CD8-positive, alpha-beta memory T cell (primary cell): ENCODE data around the gene ARHGEF35. TPM values are rescaled to one million over a fixed set of nuclear protein-coding genes. Genes with fewer than 3 reads are reported as not detected.
A peak's percentile ranks its signal among the peaks of the same experiment; 100 is the strongest.
"Not testable (repeated sequence)": the region's sequence is repeated elsewhere in the genome, so short reads cannot be mapped to it uniquely, and the experiment has no call there.

Experiments
- CTCF ChIA-PET: fragments of 350-600 bp; sonication (Branson Sonifier 250); formaldehyde crosslinking; loops from one replicate; lab custom pipeline; 2021; ENCODE audit warnings: antibody characterized with exemption; lab: Charles Lee
- POLR2A ChIA-PET: fragments of 350-600 bp; sonication (Branson Sonifier 250); formaldehyde crosslinking; loops from one replicate; lab custom pipeline; 2021; ENCODE audit warnings: antibody characterized with exemption; lab: Charles Lee
- DNase-seq, 5 donors: peaks; one replicate each; pipeline versions ENCODE4 v3.0.0 to v3.0.0-alpha.2; 2020 to 2022; ENCODE audit warnings: mixed read lengths in 1 of 5
- H3K27ac ChIP-seq: one replicate; pipeline ENCODE4 v1.7.0; 2013; ENCODE audit warnings: low read depth, mild to moderate bottlenecking, low read length, moderate library complexity
- H3K27me3 ChIP-seq: 2 replicates; pipeline ENCODE4 v1.7.0; 2013; ENCODE audit warnings: low read length, mild to moderate bottlenecking; ENCODE audit not compliant: insufficient read depth, poor library complexity, severe bottlenecking
- H3K36me3 ChIP-seq: 2 replicates; pipeline ENCODE4 v1.7.0; 2013; ENCODE audit warnings: mild to moderate bottlenecking, low read length, moderate library complexity; ENCODE audit not compliant: insufficient read depth
- H3K4me1 ChIP-seq: 2 replicates; pipeline ENCODE4 v1.7.0; 2013; ENCODE audit warnings: mild to moderate bottlenecking, low read length, moderate library complexity; ENCODE audit not compliant: insufficient read depth
- H3K4me3 ChIP-seq: 2 replicates; pipeline ENCODE4 v1.7.0; 2013; ENCODE audit warnings: mild to moderate bottlenecking, low read length
- H3K9me3 ChIP-seq: 2 replicates; pipeline ENCODE4 v1.7.0; 2013; ENCODE audit warnings: mild to moderate bottlenecking, low read length
- H3K27ac Mint-ChIP-seq, 8 donors: one replicate each; pipeline ENCODE4 v1.8.0; 2020 to 2021; ENCODE audit warnings: mixed read lengths in 8 of 8, mild to moderate bottlenecking in 6 of 8, inconsistent platforms in 3 of 8, moderate library complexity in 3 of 8
- H3K27me3 Mint-ChIP-seq, 2 donors: one replicate each; pipeline ENCODE4 v1.8.0; 2020 to 2021; ENCODE audit warnings: mixed read lengths in 2 of 2, mild to moderate bottlenecking in 1 of 2, moderate library complexity in 1 of 2
- H3K36me3 Mint-ChIP-seq, 3 donors: one replicate each; pipeline ENCODE4 v1.8.0; 2020 to 2021; ENCODE audit warnings: mixed read lengths in 3 of 3, inconsistent platforms in 1 of 3, mild to moderate bottlenecking in 1 of 3
- H3K4me1 Mint-ChIP-seq, 3 donors: one replicate each; pipeline ENCODE4 v1.8.0; 2020 to 2021; ENCODE audit warnings: mixed read lengths in 3 of 3, inconsistent platforms in 1 of 3, mild to moderate bottlenecking in 1 of 3
- H3K4me3 Mint-ChIP-seq, 7 donors: one replicate each; pipeline ENCODE4 v1.8.0; 2020 to 2021; ENCODE audit warnings: mixed read lengths in 7 of 7, mild to moderate bottlenecking in 6 of 7, moderate library complexity in 4 of 7, inconsistent platforms in 2 of 7
- H3K9me3 Mint-ChIP-seq, 5 donors: one replicate each; pipeline ENCODE4 v1.8.0; 2020 to 2022; ENCODE audit warnings: mixed read lengths in 5 of 5, mild to moderate bottlenecking in 3 of 5, moderate library complexity in 2 of 5, inconsistent platforms in 1 of 5
- polyA plus RNA-seq: library from polyadenylated mRNA; unstranded; fragments of 300-500 nt; fragmentation: Illumina TruSeq; gene quantifications from one replicate; pipeline ENCODE4 v1.2.3, GENCODE V29; 2021
- total RNA-seq, 2 experiments: library from RNA; stranded (reverse); gene quantifications; one replicate each; pipeline ENCODE4 v1.2.3, GENCODE V29; 2021

Gene ARHGEF35
- total and polyA plus RNA-seq, 3 experiments from 2014 or later, result 1.6 to 5.3 (median 4.0) TPM

DNA sequence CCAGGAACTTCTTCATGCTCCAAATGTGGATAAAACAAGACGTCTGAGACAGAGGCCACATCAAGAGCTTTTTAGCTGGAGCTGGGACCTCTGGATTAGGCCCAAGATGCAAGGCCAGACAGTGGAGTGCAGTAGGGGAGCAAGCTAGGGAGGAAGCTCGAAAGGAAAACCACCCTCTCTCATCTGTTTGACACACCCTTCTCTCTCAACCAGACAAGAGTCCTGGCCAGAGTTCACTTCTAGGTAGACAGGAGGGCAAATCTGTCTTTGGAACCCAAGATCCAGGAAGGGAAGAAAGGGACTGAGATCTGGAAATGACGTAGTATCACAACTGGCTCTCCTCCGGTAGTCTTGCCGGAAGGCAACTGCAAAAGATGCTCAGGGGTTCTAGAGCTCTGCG, 1.2 kb downstream of the ARHGEF35 start:
- CTCF ChIA-PET, H3K4me1 Mint-ChIP-seq, H3K27me3 Mint-ChIP-seq, H3K36me3 Mint-ChIP-seq, H3K9me3 Mint-ChIP-seq, H3K27me3 ChIP-seq, POLR2A ChIA-PET, H3K4me3 ChIP-seq, DNase-seq, H3K4me1 ChIP-seq, H3K27ac Mint-ChIP-seq, H3K27ac ChIP-seq, H3K9me3 ChIP-seq, H3K36me3 ChIP-seq, H3K4me3 Mint-ChIP-seq: not testable (repeated sequence)

DNA sequence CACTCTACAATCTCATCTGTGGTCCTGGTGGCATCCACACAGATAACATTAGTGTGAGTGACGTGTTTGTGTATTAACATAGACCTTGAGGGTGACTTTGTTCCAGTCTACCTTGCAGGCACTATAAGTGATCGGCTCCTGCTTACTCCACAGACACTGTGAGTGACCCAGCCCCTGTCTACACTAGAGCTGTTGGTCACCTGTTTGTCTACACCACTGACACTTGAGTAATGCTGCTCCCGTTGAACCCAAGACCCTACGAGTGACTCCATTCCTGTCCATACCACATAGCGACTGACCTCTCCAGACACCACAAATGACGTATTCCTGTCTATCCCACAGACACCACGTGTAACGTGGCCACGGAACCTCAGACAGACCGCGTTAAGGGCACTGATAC, 1.9 kb downstream of the ARHGEF35 start:
- H3K36me3 ChIP-seq, H3K4me3 ChIP-seq, H3K36me3 Mint-ChIP-seq, H3K27me3 ChIP-seq, H3K4me3 Mint-ChIP-seq, POLR2A ChIA-PET, DNase-seq, H3K4me1 Mint-ChIP-seq, H3K27ac ChIP-seq, CTCF ChIA-PET, H3K4me1 ChIP-seq, H3K27ac Mint-ChIP-seq, H3K27me3 Mint-ChIP-seq, H3K9me3 Mint-ChIP-seq, H3K9me3 ChIP-seq: not testable (repeated sequence)

DNA sequence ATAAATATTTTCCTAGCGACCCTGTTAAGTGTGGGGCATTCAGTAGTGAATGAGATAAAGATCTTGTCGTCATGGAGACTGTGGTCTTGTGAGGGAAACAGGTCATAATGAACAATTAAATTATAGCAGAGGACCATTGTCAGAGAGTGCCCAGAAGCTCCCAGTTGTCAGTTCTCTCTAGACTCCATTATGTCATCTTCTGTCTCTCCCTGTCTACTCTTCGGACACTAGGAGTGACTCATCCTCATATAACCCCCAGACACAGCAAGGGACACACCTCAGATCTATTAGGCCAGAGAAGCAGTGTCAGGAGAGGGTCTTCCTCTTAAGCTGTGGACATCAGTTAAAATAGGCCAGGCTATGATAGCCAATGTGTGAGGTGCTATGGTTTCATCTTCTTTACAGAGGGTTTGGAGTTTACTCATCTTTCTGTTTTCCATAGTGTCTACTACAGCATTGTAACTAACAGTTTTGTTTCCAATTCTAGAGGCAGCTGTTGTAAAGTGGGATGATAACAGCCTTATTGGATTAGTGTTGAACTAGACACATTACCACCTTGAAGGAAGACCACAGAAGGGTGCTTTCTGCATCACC, 7.0 kb downstream of the ARHGEF35 start:
- H3K27ac Mint-ChIP-seq, DNase-seq, H3K27me3 Mint-ChIP-seq, H3K4me1 ChIP-seq, H3K27me3 ChIP-seq, H3K9me3 Mint-ChIP-seq, H3K9me3 ChIP-seq, H3K27ac ChIP-seq, H3K4me3 ChIP-seq, H3K4me3 Mint-ChIP-seq, POLR2A ChIA-PET, H3K36me3 Mint-ChIP-seq, CTCF ChIA-PET, H3K4me1 Mint-ChIP-seq, H3K36me3 ChIP-seq: not testable (repeated sequence)

DNA sequence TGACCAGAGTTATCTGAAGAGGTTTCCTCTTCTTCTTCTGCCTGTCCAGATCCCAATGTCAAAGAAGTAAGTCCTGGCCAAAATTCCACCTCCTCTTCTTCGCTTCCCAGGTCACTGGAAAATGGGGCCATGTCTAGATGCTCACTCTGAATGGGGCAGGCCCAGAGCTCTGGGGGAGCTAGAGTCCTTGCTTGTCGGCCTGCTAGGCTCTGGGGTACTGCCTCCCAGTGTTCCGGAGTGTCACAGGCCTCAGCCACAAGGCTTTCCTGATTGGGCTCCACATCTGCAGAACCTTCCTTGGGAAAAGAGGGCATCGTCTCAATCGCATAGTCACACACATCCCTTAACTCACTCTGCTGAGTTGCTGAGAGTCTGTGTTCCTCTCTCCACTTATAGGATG, 7.8 kb downstream of the ARHGEF35 start:
- H3K4me1 Mint-ChIP-seq, result not testable (repeated sequence)

DNA sequence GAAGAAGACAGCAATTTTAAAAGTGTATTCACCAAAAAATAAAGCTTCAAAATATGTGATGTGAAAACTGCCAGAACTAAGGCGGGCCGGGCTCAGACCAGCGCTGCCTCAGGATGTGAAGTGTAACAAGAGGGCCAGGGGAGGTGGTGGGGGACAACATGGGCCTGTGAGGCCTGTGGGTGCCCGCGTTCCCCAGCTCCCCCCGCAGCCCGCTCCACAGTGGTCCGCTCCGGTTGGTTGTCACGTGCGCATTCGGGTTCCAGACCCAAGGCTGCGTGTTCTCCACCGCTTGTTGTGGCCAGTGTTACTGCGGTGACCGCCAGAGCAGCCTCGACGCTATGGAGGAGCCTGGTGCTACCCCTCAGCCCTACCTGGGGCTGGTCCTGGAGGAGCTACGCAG, 12.5 kb downstream of the ARHGEF35 start, which contains the start of gene CTAGE4:
TSS of gene CTAGE4 (plus strand) at position 301 of the 400 bp plus-strand sequence. CDS start at position 339, 38 bp downstream.
- H3K27ac ChIP-seq, H3K27me3 ChIP-seq, CTCF ChIA-PET, H3K4me1 Mint-ChIP-seq, H3K9me3 Mint-ChIP-seq, POLR2A ChIA-PET, DNase-seq, H3K27ac Mint-ChIP-seq, H3K36me3 ChIP-seq, H3K4me3 Mint-ChIP-seq, H3K36me3 Mint-ChIP-seq, H3K4me3 ChIP-seq, H3K27me3 Mint-ChIP-seq, H3K9me3 ChIP-seq, H3K4me1 ChIP-seq: not testable (repeated sequence)

More for the DNA sequence above, 7.8 kb downstream of the ARHGEF35 start:
- H3K27ac Mint-ChIP-seq, DNase-seq, H3K27me3 ChIP-seq, H3K36me3 ChIP-seq, H3K4me3 ChIP-seq, H3K9me3 ChIP-seq, H3K4me3 Mint-ChIP-seq, H3K27me3 Mint-ChIP-seq, CTCF ChIA-PET, H3K4me1 ChIP-seq, POLR2A ChIA-PET, H3K9me3 Mint-ChIP-seq, H3K27ac ChIP-seq, H3K36me3 Mint-ChIP-seq: not testable (repeated sequence)

DNA sequence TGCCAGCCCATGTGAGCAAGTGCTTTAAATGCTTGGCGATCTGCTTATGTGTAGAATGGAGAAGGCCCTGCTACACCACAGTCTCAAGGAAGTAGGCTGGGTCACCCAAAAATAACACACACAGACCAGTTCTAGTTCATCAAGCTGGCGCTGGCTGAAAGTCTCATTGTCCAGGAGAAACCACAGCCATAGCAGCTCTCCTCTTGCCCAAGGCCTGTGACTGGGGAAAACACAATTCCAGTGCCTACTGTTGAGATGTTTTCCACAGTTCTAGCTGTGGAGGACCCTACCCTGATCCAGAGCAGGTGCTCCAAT, 16.5 kb downstream of the ARHGEF35 start:
- DNase-seq, H3K4me3 ChIP-seq, H3K4me1 ChIP-seq, CTCF ChIA-PET, H3K36me3 ChIP-seq, H3K27me3 ChIP-seq, H3K9me3 ChIP-seq, H3K4me3 Mint-ChIP-seq, H3K9me3 Mint-ChIP-seq, H3K27ac Mint-ChIP-seq, H3K36me3 Mint-ChIP-seq, H3K27ac ChIP-seq, POLR2A ChIA-PET, H3K4me1 Mint-ChIP-seq: not testable (repeated sequence)
- peaks cover 3 to 20% of the 10 kb centered on the region in 2 donors for H3K27me3 Mint-ChIP-seq

DNA sequence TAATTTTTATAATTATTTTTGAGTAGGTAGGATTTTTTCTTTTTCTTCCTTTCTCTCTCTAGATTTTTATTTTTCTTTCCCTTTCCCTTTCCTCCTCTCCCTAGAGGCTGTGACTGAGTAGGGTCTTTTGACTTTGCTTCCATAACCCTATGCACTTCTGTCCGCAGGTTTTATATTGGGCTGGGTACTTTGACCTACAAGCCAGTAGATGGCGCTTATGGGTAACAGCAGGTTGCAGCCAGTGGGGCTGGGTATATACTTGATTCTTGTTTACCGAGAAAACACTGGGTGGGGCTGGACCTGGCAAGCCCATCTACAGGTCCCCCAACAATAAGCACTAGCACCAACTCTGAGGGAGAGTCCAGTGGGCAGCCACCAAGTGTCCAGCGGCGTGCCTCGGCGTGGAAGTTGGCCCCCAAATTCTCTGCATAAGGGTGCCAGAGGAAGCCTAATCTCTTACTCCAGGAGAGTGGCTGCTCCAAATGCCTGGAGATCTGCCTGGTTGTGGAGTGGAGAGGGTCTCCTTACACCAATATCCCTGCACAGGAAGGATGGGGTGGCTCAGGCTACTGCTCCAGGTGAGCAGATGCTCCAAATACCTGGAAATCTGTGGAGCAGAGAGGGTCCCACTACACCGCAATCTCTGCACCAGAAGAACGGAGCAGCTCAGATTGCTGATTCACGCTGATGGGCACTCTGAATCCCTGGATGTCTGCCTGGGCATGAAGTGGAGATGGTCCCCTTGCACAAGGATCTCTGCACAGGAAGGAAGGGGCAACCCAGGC, 17.1 kb downstream of the ARHGEF35 start:
- CTCF ChIA-PET, result interaction anchor here (1.0 to 1.5 kb wide), 2 partner anchors 213 to 215 kb away, joined by 3 to 5 read pairs; no protein-coding TSS in a partner anchor

DNA sequence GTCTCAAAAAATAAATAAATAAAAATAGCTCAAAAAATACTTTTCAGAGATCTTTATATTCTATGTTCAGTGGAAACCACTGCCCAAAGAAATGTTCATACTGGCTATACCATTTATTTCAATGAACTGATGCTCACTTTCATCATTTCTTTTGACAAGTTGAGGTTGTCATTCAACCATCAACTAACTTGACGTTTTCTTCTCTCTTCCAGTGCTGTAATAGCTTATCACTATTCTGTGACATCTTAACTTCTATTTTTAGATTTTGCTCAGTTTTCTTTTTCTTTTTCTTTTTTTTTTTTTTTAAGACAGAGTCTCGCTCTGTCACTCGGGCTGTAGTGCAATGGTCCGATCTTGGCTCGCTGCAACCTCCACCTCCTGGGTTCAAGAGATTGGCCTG, 21.0 kb downstream of the ARHGEF35 start:
- H3K36me3 ChIP-seq, result no peaks in the 10 kb centered on the region
- Mint-ChIP-seq H3K27ac (no peak overlapping the region), H3K9me3 (peaks cover 2 to 4% (median 4%) of the 10 kb centered on the region in 5 donors), H3K36me3 (peaks cover 0 to 13% (median 2%) of the 10 kb centered on the region in 3 donors), H3K4me1 (peaks cover 0 to 3% (median 3%) of the 10 kb centered on the region in 3 donors), H3K4me3 (no peak overlapping the region), H3K27me3 (peaks cover 9 to 27% of the 10 kb centered on the region in 2 donors)
- no peaks in the 10 kb centered on the region for H3K4me1 ChIP-seq
- no peaks in the 10 kb centered on the region for H3K9me3 ChIP-seq
- no peak for DNase-seq
- ChIA-PET POLR2A (no interaction called here), CTCF (interaction anchor here (1.1 kb wide), 1 partner anchor 19 kb away, joined by 3 read pairs; no protein-coding TSS in a partner anchor)
- no peaks in the 10 kb centered on the region for H3K27me3 ChIP-seq
- no peak overlapping the region for H3K4me3 ChIP-seq
- H3K27ac ChIP-seq, result no peak overlapping the region

More for the DNA sequence above, 17.1 kb downstream of the ARHGEF35 start:
- H3K36me3 ChIP-seq, H3K4me3 Mint-ChIP-seq, H3K27ac Mint-ChIP-seq, H3K4me1 ChIP-seq, H3K9me3 Mint-ChIP-seq, H3K27ac ChIP-seq, H3K4me3 ChIP-seq, H3K36me3 Mint-ChIP-seq, POLR2A ChIA-PET, H3K9me3 ChIP-seq, H3K27me3 ChIP-seq, H3K4me1 Mint-ChIP-seq: not testable (repeated sequence)
- peak in 3 of 5 donors; percentile 45 to 56 (median 49) for DNase-seq
- peaks cover 4 to 22% of the 10 kb centered on the region in 2 donors for H3K27me3 Mint-ChIP-seq
